ENCODE measurements around the gene NDUFS4. TPM values are rescaled to one million over a fixed set of nuclear protein-coding genes. Genes with fewer than 3 reads are reported as not detected.
"Not testable (repeated sequence)": the region's sequence is repeated elsewhere in the genome, so short reads cannot be mapped to it uniquely, and the experiment has no call there.

The NDUFS4 gene
- total RNA-seq, 1 donor from 2014 or later, result 78.7 TPM

DNA sequence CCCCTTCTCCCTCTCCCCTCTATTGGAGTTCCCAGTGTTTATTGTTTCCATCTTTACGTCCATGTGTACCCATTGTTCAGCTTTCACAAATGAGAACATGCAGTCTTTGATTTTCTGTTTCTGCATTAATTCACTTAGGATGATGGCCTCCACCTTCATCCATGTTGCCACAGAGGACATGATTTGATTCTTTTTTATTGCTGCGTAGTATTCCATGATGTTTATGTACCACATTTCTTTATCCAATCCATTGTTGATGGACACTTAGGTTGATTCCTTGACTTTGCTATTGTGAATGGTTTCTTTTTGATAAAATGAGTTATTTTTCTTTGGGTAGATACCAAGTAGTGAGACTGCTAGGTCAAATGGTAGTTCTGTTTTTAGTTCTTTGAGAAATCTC, 88.9 kb downstream of the NDUFS4 start:
- no peak for DNase-seq (ENCODE audit: low read depth, low spot score)
- H3K9me3 Mint-ChIP-seq, result peaks cover 8% of the 10 kb centered on the region
- no peak overlapping the region for H3K4me3 Mint-ChIP-seq
- H3K36me3 Mint-ChIP-seq (ENCODE audit: low read depth), result peaks cover 18% of the 10 kb centered on the region
- H3K27ac Mint-ChIP-seq (ENCODE audit: unreplicated experiment), result no peak overlapping the region
- peaks cover 9% of the 10 kb centered on the region for H3K4me1 Mint-ChIP-seq
- TF ChIP-seq, protein P1, sequence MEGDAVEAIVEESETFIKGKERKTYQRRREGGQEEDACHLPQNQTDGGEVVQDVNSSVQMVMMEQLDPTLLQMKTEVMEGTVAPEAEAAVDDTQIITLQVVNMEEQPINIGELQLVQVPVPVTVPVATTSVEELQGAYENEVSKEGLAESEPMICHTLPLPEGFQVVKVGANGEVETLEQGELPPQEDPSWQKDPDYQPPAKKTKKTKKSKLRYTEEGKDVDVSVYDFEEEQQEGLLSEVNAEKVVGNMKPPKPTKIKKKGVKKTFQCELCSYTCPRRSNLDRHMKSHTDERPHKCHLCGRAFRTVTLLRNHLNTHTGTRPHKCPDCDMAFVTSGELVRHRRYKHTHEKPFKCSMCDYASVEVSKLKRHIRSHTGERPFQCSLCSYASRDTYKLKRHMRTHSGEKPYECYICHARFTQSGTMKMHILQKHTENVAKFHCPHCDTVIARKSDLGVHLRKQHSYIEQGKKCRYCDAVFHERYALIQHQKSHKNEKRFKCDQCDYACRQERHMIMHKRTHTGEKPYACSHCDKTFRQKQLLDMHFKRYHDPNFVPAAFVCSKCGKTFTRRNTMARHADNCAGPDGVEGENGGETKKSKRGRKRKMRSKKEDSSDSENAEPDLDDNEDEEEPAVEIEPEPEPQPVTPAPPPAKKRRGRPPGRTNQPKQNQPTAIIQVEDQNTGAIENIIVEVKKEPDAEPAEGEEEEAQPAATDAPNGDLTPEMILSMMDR (conservative IDR thresholded peaks at IDR 0.05), result no peak
- H3K27me3 Mint-ChIP-seq (ENCODE audit: low read depth), result no peaks in the 10 kb centered on the region

GRCh38 chr5:53660573-53660972, 100.1 kb downstream of the NDUFS4 start:
- Mint-ChIP-seq H3K9me3 (peaks cover 12% of the 10 kb centered on the region), H3K36me3 (ENCODE audit: low read depth) (peaks cover 45% of the 10 kb centered on the region)
- not testable (repeated sequence) for H3K27ac Mint-ChIP-seq (ENCODE audit: unreplicated experiment); H3K4me3 Mint-ChIP-seq; H3K4me1 Mint-ChIP-seq; DNase-seq (ENCODE audit: low read depth, low spot score); H3K27me3 Mint-ChIP-seq (ENCODE audit: low read depth)

DNA sequence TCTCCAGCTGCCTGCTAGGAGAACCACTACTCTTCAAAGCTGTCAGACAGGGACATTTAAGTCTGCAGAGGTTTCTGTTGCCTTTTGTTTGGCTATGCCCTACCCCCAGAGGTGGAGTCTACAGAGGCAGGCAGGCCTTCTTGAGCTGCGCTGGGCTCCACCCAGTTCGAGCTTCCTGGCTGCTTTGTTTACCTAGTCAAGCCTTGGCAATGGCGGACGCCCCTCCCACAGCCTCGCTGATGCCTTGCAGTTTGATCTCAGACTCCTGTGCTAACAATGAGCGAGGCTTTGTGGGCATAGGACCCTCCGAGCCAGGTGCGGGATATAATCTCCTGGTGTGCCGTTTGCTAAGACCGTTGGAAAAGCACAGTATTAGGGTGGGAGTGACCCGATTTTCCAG, 104.9 kb downstream of the NDUFS4 start:
- not testable (repeated sequence) for H3K4me1 Mint-ChIP-seq; H3K27ac Mint-ChIP-seq (ENCODE audit: unreplicated experiment); DNase-seq (ENCODE audit: low read depth, low spot score); H3K4me3 Mint-ChIP-seq; H3K27me3 Mint-ChIP-seq (ENCODE audit: low read depth)
- peaks cover 57% of the 10 kb centered on the region for H3K36me3 Mint-ChIP-seq (ENCODE audit: low read depth)
- H3K9me3 Mint-ChIP-seq, result peaks cover 12% of the 10 kb centered on the region

GRCh38 chr5:53667621-53668020, 107.2 kb downstream of the NDUFS4 start:
- Mint-ChIP-seq H3K27ac (ENCODE audit: unreplicated experiment) (no peak overlapping the region), H3K4me3 (no peak overlapping the region), H3K4me1 (peaks cover 7% of the 10 kb centered on the region), H3K27me3 (ENCODE audit: low read depth) (no peaks in the 10 kb centered on the region), H3K9me3 (peaks cover 9% of the 10 kb centered on the region), H3K36me3 (ENCODE audit: low read depth) (peaks cover 44% of the 10 kb centered on the region)
- TF ChIP-seq, protein P1 (conservative IDR thresholded peaks at IDR 0.05), result no peak
- DNase-seq (ENCODE audit: low read depth, low spot score), result no peak

DNA sequence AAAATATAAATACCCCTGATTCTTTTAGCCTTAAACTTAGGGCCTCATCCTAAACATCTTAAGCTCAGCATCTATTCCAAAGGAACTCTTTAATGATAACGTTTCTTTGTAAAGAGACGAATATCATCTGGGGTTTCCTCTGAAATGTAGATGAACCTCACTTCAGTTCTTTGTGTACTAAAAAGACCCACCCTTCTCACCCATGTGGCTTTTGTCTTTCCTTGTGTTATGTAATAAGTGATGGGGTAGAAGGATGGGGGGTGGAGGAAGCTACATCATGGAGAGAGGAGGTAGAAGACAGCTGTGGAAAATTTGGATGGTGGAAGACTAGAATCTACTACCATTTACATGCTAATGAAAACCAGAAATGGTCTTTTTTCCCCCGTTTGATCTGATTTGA, 111.0 kb downstream of the NDUFS4 start:
- no peak overlapping the region for H3K27ac Mint-ChIP-seq (ENCODE audit: unreplicated experiment)
- H3K4me3 Mint-ChIP-seq, result no peak overlapping the region
- H3K36me3 Mint-ChIP-seq (ENCODE audit: low read depth), result peaks cover 17% of the 10 kb centered on the region
- no peaks in the 10 kb centered on the region for H3K9me3 Mint-ChIP-seq
- H3K27me3 Mint-ChIP-seq (ENCODE audit: low read depth), result no peaks in the 10 kb centered on the region
- DNase-seq (ENCODE audit: low read depth, low spot score), result no peak
- TF ChIP-seq, protein P1 (conservative IDR thresholded peaks at IDR 0.05), result no peak
- H3K4me1 Mint-ChIP-seq, result peaks cover 7% of the 10 kb centered on the region

- Mint-ChIP-seq H3K27ac (ENCODE audit: unreplicated experiment) (no peak overlapping the region), H3K4me3 (no peak overlapping the region), H3K27me3 (ENCODE audit: low read depth) (no peaks in the 10 kb centered on the region), H3K4me1 (peaks cover 7% of the 10 kb centered on the region), H3K9me3 (no peaks in the 10 kb centered on the region), H3K36me3 (ENCODE audit: low read depth) (peaks cover 10% of the 10 kb centered on the region)
- DNase-seq (ENCODE audit: low read depth, low spot score), result no peak
- TF ChIP-seq, protein P1 (conservative IDR thresholded peaks at IDR 0.05), result no peak
Measured at GRCh38 chr5:53674121-53674520, 113.7 kb downstream of the NDUFS4 start.

- Mint-ChIP-seq H3K4me3 (no peak overlapping the region), H3K9me3 (no peaks in the 10 kb centered on the region), H3K36me3 (ENCODE audit: low read depth) (peaks cover 6% of the 10 kb centered on the region), H3K27me3 (ENCODE audit: low read depth) (no peaks in the 10 kb centered on the region), H3K27ac (ENCODE audit: unreplicated experiment) (no peak overlapping the region), H3K4me1 (no peaks in the 10 kb centered on the region)
- DNase-seq (ENCODE audit: low read depth, low spot score), result no peak
- TF ChIP-seq, protein P1 (conservative IDR thresholded peaks at IDR 0.05), result no peak
Measured at GRCh38 chr5:53677632-53678031, 117.2 kb downstream of the NDUFS4 start.
